Astrocyte (in vitro differentiated cells and primary cell): Measurements from ENCODE around the gene SLC7A6OS. TPM values are rescaled to one million over a fixed set of nuclear protein-coding genes. Genes with fewer than 3 reads are reported as not detected.

ENCODE experiments used
- DNase-seq: peaks from one replicate; pipeline ENCODE4 v3.0.0-alpha.2; 2010; ENCODE audit warnings: low read depth
- FAIRE-seq: peaks from 2 replicates; lab custom pipeline; 2011; peaks lifted over from hg19 to GRCh38; lab: Jason Lieb, UNC
- H2AFZ ChIP-seq: 2 replicates; pipeline ENCODE4 v1.6.0; 2012; ENCODE audit warnings: low read depth, low read length, inconsistent platforms
- H3K27ac ChIP-seq: 2 replicates; pipeline ENCODE4 v1.5.1; 2011; ENCODE audit warnings: low read depth, low read length, inconsistent platforms
- H3K27me3 ChIP-seq: 2 replicates; pipeline ENCODE4 v1.6.0; 2011; ENCODE audit warnings: low read length, inconsistent platforms; ENCODE audit not compliant: insufficient read depth
- H3K36me3 ChIP-seq: 2 replicates; pipeline ENCODE4 v1.5.1; 2011; ENCODE audit warnings: low read length, inconsistent platforms; ENCODE audit not compliant: insufficient read depth
- H3K4me1 ChIP-seq: 2 replicates; pipeline ENCODE4 v1.5.1; 2011; ENCODE audit warnings: low read length, inconsistent platforms; ENCODE audit not compliant: insufficient read depth
- H3K4me2 ChIP-seq: 2 replicates; pipeline ENCODE4 v1.6.0; 2012; ENCODE audit warnings: low read length, inconsistent platforms
- H3K4me3 ChIP-seq: 2 replicates; pipeline ENCODE4 v1.5.1; 2011; ENCODE audit warnings: low read depth, mild to moderate bottlenecking, low read length, inconsistent platforms; ENCODE audit not compliant: insufficient read depth
- H3K79me2 ChIP-seq: 2 replicates; pipeline ENCODE4 v1.6.0; 2012; ENCODE audit warnings: mild to moderate bottlenecking, low read length, inconsistent platforms; ENCODE audit not compliant: insufficient read depth
- H3K9ac ChIP-seq: 2 replicates; pipeline ENCODE4 v1.6.0; 2012; ENCODE audit warnings: mild to moderate bottlenecking, low read length, inconsistent platforms
- H3K9me3 ChIP-seq: 2 replicates; pipeline ENCODE4 v1.5.1; 2012; ENCODE audit warnings: low read depth, mild to moderate bottlenecking, low read length, inconsistent platforms; ENCODE audit not compliant: insufficient read depth
- H4K20me1 ChIP-seq: 2 replicates; pipeline ENCODE4 v1.6.0; 2012; ENCODE audit warnings: low read length, inconsistent platforms; ENCODE audit not compliant: insufficient read depth
- H3K27ac Mint-ChIP-seq: one replicate; pipeline ENCODE4 v1.8.0; 2021; ENCODE audit warnings: mild to moderate bottlenecking, mixed read lengths; ENCODE audit not compliant: unreplicated experiment
- H3K27me3 Mint-ChIP-seq: one replicate; pipeline ENCODE4 v1.8.0; 2021; ENCODE audit warnings: low read depth, mixed read lengths; ENCODE audit not compliant: unreplicated experiment
- H3K36me3 Mint-ChIP-seq: one replicate; pipeline ENCODE4 v1.8.0; 2021; ENCODE audit warnings: low read depth, mixed read lengths; ENCODE audit not compliant: unreplicated experiment
- H3K4me1 Mint-ChIP-seq: one replicate; pipeline ENCODE4 v1.8.0; 2021; ENCODE audit warnings: low read depth, mixed read lengths; ENCODE audit not compliant: unreplicated experiment
- H3K4me3 Mint-ChIP-seq: one replicate; pipeline ENCODE4 v1.8.0; 2021; ENCODE audit warnings: mild to moderate bottlenecking, moderate library complexity, mixed read lengths; ENCODE audit not compliant: unreplicated experiment
- H3K9me3 Mint-ChIP-seq: one replicate; pipeline ENCODE4 v1.8.0; 2021; ENCODE audit warnings: mild to moderate bottlenecking, mixed read lengths; ENCODE audit not compliant: unreplicated experiment
- CTCF ChIP-seq: IDR thresholded peaks from 2 replicates; pipeline ENCODE4 v1.5.1; 2011; ENCODE audit warnings: low read depth, mild to moderate bottlenecking, inconsistent platforms, low read length, moderate library complexity; ENCODE audit not compliant: insufficient read depth
- EZH2 ChIP-seq: IDR thresholded peaks from 2 replicates; pipeline ENCODE4 v1.6.1; 2012; ENCODE audit warnings: mild to moderate bottlenecking, low read length, inconsistent platforms; ENCODE audit not compliant: insufficient read depth
- total RNA-seq: library from RNA; stranded (reverse); gene quantifications from 2 replicates; pipeline ENCODE4 v1.2.1, GENCODE V29; 2021

SLC7A6OS gene
- total RNA-seq, 1 donor from 2014 or later, result 16.7 TPM

GRCh38 chr16:68275611-68276191 lies 35.0 kb downstream of the SLC7A6OS start:
- H3K9me3 ChIP-seq, result no peaks in the 10 kb centered on the region
- TF ChIP-seq CTCF, result no peak
- H3K4me3 ChIP-seq, result no peak overlapping the region
- peaks cover 65% of the 10 kb centered on the region for H4K20me1 ChIP-seq
- Mint-ChIP-seq H3K36me3 (peaks cover 15% of the 10 kb centered on the region), H3K9me3 (no peaks in the 10 kb centered on the region), H3K4me3 (no peak overlapping the region), H3K4me1 (peaks cover 9% of the 10 kb centered on the region), H3K27me3 (no peaks in the 10 kb centered on the region), H3K27ac (no peak overlapping the region)
- peaks cover 8% of the 10 kb centered on the region for H3K36me3 ChIP-seq
- H3K4me2 ChIP-seq, result no peak overlapping the region
- H3K4me1 ChIP-seq, result no peaks in the 10 kb centered on the region
- H3K27me3 ChIP-seq, result no peaks in the 10 kb centered on the region
- peaks cover 66% of the 10 kb centered on the region for H3K79me2 ChIP-seq
- H2AFZ ChIP-seq, result no peak overlapping the region
- H3K9ac ChIP-seq, result no peak overlapping the region
- no peak overlapping the region for H3K27ac ChIP-seq
- no peak for FAIRE-seq
- DNase-seq, result no peak

- DNase-seq, result no peak
- peaks cover 6% of the 10 kb centered on the region for H3K36me3 ChIP-seq
- no peak overlapping the region for H2AFZ ChIP-seq
- H3K4me3 ChIP-seq, result no peak overlapping the region
- Mint-ChIP-seq H3K27ac (no peak overlapping the region), H3K4me1 (peaks cover 11% of the 10 kb centered on the region), H3K9me3 (no peaks in the 10 kb centered on the region), H3K4me3 (no peak overlapping the region), H3K36me3 (peaks cover 11% of the 10 kb centered on the region), H3K27me3 (no peaks in the 10 kb centered on the region)
- H3K27me3 ChIP-seq, result no peaks in the 10 kb centered on the region
- no peak overlapping the region for H3K9ac ChIP-seq
- no peak overlapping the region for H3K27ac ChIP-seq
- H3K4me1 ChIP-seq, result no peaks in the 10 kb centered on the region
- H3K4me2 ChIP-seq, result no peak overlapping the region
- no peaks in the 10 kb centered on the region for H3K9me3 ChIP-seq
- TF ChIP-seq EZH2 (no peak), CTCF (no peak)
- H3K79me2 ChIP-seq, result peaks cover 66% of the 10 kb centered on the region
- no peak for FAIRE-seq
- peaks cover 67% of the 10 kb centered on the region for H4K20me1 ChIP-seq
These were observed 36.3 kb downstream of the SLC7A6OS start for GRCh38 chr16:68274441-68274840.

- no peak for DNase-seq
- no peaks in the 10 kb centered on the region for H3K4me1 ChIP-seq
- Mint-ChIP-seq H3K4me1 (peaks cover 16% of the 10 kb centered on the region), H3K27me3 (no peaks in the 10 kb centered on the region), H3K27ac (no peak overlapping the region), H3K9me3 (no peaks in the 10 kb centered on the region), H3K4me3 (no peak overlapping the region), H3K36me3 (peaks cover 13% of the 10 kb centered on the region)
- H3K27me3 ChIP-seq, result no peaks in the 10 kb centered on the region
- peaks cover 72% of the 10 kb centered on the region for H3K79me2 ChIP-seq
- FAIRE-seq, result no peak
- H4K20me1 ChIP-seq, result peaks cover 72% of the 10 kb centered on the region
- H3K27ac ChIP-seq, result no peak overlapping the region
- H3K9me3 ChIP-seq, result no peaks in the 10 kb centered on the region
- H2AFZ ChIP-seq, result no peak overlapping the region
- TF ChIP-seq EZH2 (no peak), CTCF (no peak)
- H3K9ac ChIP-seq, result no peak overlapping the region
- no peak overlapping the region for H3K4me2 ChIP-seq
- H3K36me3 ChIP-seq, result peaks cover 6% of the 10 kb centered on the region
- no peak overlapping the region for H3K4me3 ChIP-seq
These were observed 36.9 kb downstream of the SLC7A6OS start for GRCh38 chr16:68273896-68274295.
